IPS-11a (cell line): ENCODE measurements around the gene LARP6.
"Not testable (repeated sequence)": the region's sequence is repeated elsewhere in the genome, so short reads cannot be mapped to it uniquely, and the experiment has no call there.

Experiments
- H3K4me3 ChIP-seq: one replicate; pipeline ENCODE4 v1.5.1; 2013; ENCODE audit warnings: low read depth, low read length, control low read depth

The LARP6 gene

DNA sequence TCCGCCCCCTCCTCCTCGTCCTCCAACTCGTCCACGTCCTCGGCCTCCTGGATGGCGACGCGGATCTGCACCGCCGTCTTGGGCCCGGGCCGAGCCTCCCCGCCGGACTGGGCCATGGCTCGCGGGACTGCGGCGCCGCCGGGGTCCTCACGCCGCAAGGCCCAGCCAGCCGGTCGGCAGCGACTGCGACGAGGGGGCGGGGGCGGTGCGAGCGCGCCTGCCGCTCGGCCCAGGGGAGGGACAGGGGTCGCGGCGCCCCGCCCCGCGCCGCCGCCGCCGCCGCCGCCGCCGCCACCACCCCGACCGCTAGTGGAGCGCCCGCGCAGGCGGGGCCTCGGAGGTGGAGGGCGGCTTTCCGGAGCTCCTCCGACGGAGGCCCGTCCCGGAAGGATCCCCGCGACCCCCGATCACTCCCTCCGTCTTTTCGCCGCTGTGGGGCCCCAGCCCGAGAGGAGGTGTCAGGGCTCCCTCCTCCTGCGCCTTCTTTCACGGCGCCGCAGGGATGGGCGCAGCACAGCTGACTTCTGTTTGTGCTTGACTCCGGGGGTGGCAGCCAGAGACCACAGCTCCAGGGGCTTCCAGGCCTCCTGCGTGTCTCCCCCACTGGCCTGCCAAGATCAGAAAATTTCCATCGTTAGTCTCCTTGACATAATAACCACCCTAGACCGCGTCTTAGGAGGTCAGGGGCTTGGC is at the start of gene LARP6:
TSS of gene LARP6 (minus strand) at position 185 of the 693 bp plus-strand sequence. CDS start at position 116, 69 bp downstream.
- H3K4me3 ChIP-seq: peak within 1 kb of the TSS; percentile 76

DNA sequence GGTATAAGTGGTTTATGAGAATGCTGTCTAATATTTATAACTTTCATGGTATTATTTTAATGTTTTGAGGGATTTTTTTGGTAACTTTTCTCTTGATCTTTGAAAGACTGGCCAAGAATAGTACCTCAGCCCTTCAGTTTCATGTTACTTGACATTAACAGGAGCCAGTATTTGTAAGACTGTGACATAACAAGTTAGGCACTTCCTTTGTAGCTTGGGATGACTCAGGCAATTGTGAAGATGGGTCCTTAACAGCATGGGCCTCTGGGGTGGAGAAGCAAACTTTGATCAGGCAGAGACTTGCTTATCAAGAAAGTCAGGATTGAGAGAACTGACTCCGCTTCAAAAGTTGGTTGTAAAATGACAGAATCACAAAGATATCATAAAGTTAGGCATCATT is 48.1 kb upstream of the LARP6 start:
- H3K4me3 ChIP-seq: no peak overlapping the region

DNA sequence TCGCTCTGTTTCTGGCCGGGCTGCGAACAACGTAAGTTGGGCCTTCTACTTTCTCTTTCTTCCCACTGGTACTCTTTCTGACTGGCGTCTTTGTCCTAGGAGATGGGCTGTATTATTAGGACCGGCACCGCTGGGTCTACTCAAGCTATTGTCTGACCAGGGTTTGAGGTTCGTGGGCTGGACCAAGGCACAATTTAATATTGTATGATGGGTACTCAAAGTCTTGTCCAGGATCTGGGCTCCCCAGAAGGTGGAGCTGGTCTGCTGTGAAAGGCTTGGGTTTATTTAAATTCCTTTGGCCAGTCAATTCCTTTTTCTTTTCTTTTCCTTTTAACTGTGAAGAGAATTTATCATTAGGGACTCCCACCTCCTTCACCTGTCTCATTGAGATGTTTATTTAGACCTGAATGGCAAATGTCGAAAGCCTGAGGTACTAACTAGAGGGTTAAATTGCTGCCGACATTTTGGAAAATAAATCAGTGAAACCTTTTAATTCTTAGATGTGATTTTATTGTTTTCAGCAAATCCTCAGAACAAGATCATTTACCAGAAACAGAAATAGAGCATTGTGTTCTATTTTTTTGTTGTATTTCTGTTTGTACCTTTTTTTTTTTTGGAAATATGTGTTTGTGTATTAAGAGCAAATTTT is 39.1 kb upstream of the LARP6 start:
- H3K4me3 ChIP-seq: peak overlapping the region; percentile 58

DNA sequence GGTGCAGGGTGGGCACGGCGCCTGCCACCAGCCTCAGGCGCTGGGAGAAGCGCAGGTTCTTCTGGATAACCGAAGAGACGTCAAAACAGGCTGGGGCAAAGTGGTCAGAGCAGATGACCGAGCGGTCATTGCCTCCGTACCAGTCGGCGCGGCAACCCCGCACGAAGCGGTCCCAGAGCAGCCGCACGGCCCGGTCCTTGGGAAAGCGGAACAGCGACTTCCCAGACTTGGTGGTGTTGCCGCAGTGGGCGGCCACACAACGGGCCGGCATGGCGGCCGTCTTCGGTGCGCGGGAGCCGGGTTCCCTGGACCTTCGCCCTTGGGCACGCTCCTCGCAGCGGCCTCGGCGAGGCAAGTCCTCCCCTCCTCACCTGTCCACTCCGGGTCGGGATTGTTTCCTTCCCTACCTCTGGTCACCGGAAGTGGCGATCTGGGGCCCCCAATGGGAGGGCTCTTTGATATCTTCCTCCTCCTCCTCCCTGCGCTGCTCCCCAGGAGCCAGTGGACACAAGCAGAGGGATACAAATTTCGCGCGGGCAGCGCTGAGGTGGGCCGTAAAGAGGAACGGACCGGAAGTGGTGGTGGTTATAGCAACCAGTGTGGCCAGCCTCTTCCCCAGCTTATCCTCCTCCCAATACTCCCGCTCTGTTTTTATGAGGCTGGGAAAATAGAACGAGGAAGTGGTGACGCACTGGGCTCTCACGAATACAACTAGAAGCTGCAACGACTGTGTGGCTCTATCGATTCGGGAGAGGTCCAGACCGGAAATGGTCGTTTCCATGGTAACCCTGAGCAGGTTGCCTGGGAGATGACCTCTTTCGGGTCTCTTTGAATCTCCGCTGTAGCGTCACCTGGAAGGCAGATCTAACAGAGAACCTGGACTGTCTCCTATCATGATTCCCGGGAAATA is 38.3 kb upstream of the LARP6 start, which contains the start of the genes LRRC49 and THAP10:
TSS of gene LRRC49 (plus strand) at position 825 of the 910 bp plus-strand sequence. CDS start at position 894, 69 bp downstream.
TSS of gene THAP10 (minus strand) at position 432 of the 910 bp plus-strand sequence. CDS start at position 271, 161 bp downstream.
- H3K4me3 ChIP-seq: peak within 1 kb of the TSS; percentile 58

DNA sequence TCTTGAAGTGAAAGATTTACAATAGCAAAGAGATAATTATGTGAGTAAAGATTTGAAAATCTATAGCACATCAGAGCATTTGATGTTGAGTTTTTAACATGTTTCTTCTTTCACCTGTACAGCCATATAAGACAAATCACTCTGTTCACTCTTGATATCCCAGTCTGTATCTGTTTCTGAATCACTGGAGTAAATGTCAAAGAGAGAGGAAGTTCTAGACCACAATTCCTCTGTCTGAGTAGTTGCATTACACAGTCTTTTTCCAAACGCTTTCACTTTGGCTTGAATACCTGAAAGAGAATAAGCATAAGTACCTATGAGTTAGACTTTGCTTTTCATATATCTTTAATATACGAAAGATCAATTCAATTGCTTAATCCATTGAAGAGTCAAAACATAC is 28.4 kb upstream of the LARP6 start:
- H3K4me3 ChIP-seq: no peak overlapping the region

DNA sequence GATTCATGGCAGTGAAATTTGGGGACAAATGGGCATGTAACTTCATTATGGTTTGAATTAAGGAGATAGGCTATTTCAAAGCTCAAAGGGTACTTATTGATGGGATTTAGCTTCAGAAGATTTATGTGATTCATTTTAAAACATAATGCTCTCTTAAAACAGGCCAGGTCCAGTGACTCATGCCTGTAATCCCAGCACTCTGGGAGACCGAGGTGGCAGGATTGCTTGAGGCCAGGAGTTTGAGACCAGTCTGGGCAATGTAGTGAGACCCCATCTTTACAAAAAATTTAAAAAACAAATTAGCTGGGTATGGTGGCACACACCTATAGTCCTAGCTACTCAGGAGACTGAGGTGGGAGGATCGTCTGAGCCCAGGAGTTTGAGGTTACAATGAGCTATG is 26.8 kb upstream of the LARP6 start:
- H3K4me3 ChIP-seq: no peak overlapping the region

DNA sequence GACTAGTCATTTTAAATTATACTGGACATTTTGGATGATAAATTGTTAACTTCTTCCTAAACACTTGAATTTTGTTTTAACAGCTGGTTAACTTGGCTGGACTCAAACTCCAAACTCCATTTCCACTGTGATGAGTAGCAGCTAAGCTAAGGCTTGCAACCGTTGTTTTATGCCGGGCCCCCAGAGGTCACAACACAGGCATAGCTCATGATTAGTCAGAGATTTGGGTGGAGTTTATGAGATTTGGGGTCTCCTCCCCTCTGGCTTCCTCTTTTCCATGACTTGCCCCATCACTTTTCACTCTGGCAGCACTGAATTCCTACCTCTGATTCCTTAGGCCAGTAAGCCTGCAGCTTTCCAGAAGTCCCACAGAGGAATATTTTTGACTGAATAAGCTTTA is 25.4 kb upstream of the LARP6 start:
- H3K4me3 ChIP-seq: no peak overlapping the region

DNA sequence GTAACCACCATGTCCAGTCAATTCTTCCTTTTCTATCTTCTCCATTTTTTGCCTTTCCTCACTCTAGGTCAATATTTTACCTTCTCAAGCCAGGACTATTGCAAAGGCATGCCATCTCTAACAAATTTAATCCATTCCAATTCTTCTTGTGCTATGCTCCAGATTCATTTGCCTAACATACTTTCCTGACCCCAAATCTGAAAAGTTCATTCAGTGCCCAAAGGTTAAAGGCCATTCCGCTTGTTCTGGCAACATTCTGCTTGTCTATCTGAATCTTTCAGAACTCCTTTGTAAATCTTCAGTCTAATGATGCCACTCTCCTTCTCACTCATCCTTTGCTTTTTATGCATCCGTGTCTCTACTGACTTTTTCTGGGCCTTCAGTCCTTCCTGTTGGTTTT is 22.7 kb upstream of the LARP6 start:
- H3K4me3 ChIP-seq: no peak overlapping the region

DNA sequence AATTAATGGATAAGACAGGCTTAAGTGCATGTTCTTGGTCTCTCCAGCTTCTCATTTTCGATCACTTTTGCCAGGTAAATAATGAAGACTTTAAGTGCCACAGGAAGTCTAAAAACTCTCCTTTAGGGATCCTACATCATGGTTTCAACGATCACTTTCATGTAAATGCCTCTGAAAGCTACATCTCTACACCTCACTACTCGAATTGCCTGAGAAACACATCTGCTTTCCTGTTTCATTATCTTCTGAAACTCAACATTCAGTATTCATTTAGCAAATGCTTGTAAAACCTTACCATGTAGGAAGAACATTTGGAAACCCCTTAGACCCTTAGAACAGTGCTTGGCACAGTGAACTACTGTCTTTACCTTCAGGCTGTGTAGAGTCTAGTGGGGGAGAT is 22.1 kb upstream of the LARP6 start:
- H3K4me3 ChIP-seq: no peak overlapping the region

DNA sequence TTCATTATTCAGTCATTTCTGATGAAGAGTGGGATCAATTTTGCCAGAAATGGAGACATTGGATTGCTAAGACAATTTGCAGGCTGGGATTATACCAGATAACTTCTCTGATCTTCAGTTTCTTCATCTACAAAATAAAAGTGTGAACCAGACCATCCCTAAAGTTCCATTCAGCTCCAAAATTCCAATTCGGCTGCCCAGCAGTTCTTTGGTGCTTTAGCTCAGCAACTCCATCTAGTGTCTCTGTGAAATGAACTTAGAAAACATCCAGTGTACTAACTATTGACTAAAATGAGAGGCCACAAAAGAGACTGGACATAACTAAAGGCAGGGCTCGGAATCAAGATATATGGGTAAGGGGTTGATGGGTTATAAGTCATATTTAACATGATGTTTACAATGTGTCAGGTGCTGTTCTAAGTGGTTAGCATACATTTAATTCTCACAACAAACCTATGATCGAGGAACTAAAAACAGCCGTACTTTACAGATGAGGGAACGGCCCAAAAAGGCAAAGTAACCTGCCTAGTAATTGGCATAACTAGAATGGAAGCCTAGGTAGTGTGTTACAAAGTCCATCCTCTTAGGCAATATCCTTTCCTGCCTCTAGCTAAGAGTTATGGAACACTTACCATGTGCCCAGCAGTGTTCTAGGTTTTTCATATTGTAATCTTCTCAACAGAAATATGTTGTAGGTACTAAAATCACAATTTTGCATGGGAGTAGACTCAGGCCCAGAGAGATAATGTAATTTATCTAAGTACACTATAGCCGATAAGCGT is 21.2 kb upstream of the LARP6 start:
- no peak overlapping the region for H3K4me3 ChIP-seq

DNA sequence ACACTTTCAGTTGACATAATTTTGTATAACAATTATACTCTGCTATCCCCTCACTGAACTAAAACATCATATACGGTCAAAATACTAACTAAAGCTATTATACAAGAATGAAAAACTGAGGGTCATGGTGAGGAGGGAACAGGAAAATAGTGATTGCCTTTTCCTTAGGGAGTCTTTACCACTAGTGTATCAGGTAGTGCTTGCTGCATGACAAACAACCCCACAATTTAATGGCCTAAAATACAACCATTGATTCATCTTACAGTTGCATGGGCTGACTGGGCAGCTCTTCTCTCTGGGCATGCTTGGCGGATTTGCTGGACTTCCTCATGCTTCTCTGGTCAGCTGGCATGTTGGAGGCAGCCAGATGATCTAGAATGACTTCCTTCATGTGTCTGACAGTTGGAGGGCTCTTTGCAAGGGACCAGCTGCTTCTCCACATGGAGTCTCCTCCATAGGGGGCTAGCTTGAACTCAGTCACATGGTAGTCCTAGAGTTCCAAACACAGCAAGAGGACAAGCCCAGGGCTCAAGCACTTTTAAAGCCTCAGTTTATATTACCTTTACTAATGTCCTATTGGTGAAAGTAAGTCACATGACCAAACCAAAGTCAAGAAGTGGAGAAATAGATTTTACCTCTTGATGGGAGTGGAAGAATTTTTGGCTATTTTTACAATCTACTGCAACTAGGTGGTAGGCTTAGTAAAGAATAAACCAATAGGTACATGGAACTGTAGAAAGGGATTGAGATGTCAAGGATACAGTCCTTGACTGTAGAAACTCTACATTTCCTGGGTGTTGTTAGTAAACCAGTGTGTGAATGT is 19.5 kb upstream of the LARP6 start:
- no peak overlapping the region for H3K4me3 ChIP-seq

DNA sequence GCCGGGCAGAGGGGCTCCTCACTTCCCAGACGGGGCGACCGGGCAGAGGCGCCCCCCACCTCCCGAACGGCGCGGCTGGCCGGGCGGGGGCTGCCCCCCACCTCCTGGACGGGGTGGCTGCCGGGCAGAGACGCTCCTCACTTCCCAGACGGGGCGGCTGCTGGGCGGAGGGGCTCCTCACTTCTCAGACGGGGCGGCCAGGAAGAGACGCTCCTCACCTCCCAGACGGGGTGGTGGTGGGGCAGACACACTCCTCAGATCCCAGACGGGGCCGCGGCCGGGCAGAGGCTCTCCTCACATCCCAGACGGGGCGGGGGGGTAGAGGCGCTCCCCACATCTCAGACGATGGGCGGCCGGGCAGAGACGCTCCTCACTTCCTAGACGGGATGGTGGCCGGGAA is 17.5 kb upstream of the LARP6 start:
- not testable (repeated sequence) for H3K4me3 ChIP-seq

DNA sequence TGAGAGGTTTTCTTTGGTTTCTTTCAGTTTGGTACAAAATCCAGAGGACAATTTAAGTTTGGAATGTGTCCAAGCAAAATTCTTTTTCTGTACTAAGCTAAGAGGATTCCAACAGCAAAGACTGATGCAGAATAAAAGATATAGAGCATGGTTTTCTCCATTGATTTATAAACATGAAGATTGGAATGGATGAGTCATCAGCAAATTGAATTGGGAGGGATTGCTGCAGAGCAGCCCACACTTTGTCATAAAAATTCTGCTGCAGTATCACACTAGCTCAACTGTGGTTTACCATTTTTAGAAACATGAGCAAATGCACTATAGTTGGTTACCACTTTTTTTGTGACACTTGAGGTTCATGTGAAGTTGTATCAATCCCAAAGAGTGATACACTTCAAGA is 16.1 kb upstream of the LARP6 start:
- H3K4me3 ChIP-seq: no peak overlapping the region

DNA sequence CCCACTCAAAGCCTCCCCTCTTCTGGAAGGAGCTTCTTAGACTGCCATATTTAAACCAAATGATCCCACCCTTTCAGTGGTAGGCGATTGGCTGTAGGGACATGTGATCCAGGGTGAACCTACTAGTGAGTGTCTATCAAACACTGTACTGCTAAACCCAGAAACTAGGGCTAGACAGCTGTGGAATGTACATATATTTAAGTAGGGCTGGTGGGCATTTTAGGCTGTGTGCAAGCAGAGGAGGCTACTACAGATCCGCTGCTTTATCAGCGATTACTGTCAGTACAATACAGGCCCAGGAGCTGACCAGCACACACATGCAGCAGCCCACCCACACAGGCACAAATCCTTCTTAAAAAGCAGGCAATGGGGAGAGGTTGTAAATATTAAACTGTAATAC is 15.4 kb upstream of the LARP6 start:
- H3K4me3 ChIP-seq: no peak overlapping the region

DNA sequence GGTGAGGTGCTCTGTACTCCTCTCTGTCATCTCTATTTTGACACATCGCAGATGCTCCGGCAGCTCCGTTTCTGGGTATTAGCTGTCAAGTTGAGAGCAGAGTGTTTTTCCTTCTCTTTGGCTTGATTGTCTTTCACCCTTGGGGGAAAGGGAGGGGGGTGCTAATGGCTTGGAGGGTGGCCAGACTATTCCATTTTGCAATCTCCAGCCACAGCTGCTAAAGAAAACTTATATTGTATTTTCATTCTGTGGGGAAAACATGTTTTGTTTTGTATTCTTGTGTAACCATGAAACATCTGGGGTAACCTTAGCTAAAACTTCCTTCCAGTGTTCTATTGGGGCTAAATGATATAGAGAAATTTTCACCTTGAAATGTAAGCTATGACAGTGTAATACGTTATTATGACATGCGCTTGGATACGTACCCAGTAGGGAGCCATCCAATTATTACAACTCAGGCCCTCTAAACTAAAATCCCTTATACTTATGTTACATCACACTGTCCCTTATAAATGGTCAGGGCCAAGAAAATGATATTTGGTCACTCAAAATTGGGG is 14.0 kb upstream of the LARP6 start:
- no peak overlapping the region for H3K4me3 ChIP-seq

DNA sequence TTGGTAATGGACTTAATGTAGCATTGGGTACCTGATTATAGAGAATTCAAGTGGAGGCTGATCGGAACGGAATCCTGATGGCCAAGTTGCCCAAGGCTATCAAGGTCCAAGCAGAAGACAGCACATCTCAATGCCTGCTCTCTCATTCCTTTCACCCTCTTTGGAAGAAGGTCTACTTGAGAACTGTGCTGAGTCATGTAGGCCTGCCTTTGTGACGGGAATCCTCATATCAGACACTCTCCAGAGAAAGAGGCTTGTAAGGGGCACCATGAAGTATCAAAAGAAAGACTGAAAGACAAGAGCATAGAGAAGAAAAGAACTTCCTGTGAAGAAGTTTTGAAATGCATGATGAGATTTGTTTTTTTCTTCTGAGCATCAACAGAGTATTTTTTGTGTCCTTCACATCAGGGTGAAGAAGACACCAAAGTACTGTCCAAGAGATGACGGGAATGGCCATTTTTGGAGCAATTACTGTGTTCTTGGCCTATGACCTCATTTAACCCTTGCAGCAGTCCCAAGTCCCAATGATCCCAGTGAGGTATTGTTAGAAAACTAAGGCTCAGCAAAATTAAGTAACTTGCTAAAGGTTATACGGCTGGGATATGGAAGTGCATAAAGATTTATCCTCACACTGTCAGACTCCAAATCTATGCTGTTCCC is 13.2 kb upstream of the LARP6 start:
- no peak overlapping the region for H3K4me3 ChIP-seq

DNA sequence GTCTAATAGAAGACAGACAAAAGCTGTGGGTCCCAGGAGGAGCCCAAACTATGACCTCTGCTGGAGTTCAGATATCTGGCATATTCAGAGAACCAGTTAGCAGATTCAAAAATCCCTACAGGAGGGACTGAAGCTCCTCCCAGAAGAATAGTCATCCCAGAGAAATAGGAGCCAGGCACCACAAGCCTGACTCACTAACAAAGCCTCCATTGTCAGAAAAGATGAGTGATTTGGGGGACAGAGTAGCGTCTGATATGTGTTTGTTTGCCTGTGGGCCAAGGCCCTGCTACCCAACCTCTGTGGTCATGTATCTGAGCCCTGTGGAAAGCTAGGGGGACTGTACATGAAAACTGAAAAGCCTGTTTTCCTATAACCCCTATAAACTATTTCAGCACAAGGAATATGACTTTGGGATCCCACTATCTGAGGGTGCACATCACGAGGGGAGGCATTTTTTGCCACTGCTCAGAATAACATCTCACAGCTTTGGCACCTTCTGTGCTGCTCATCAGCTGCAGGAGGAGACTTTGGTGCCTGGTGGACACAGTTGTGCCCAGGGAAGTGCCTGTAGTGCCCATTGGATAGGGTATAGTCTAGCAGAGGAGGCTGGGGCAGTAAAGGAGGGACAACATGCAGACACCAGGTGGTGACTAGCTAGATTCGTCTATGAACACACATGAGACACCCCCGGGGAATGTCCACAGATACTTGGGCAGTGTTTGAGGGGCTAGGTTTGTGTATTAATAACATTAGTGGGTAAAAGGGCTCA is 9.7 kb upstream of the LARP6 start:
- H3K4me3 ChIP-seq: no peak overlapping the region

DNA sequence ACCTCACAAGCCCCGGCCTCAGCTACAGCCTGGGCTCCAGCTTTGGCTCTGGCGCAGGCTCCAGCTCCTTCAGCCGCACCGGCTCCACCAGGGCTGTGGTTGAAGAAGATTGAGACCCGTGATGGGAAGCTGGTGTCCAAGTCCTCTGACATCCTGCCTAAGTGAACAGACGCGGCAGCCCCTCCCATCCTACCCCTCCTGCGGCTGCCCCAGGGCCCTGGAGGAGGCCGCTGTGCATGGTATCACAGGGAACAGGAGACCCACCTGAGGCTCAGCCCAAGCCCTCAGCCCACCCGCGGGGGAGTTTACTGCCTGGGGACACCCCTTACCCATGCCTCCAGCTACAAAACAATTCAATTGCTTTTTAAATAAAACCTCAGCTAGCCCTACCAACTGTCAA is 6.0 kb upstream of the LARP6 start:
- no peak overlapping the region for H3K4me3 ChIP-seq
